ENCODE data around the gene PCYT1B. TPM values are rescaled to one million over a fixed set of nuclear protein-coding genes. Genes with fewer than 3 reads are reported as not detected.

The PCYT1B gene
- total and polyA plus RNA-seq, 2 experiments from 2014 or later = 5.8 to 14.6 TPM

DNA sequence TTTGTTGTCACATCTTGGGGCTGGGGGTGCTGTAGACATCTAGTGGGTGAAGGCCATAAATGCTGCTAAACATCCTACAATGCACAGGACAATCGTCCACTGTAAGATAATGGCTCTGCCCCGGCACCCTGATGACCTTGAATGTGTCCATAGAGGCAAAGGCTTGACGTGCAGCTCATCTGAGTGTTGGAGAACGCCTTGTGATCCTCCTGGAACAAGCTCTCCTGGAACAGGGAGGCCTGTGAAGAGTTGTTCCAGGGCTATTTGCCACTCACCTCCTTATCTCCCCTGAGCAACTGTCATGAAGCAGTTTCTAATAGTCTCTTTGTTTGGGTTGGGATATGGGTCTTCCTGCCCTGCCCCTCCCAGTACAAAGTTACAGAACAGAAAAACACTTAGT lies 15.2 kb upstream of the PCYT1B start:
- peaks cover 13% of the 10 kb centered on the region for H3K4me1 ChIP-seq (ENCODE audit: insufficient read depth)
- no peak overlapping the region for H3K4me3 Mint-ChIP-seq
- H2AFZ ChIP-seq = no peak overlapping the region
- ATAC-seq (no peak), DNase-seq (ENCODE audit: low spot score) (no peak)
- no peaks in the 10 kb centered on the region for H3K36me3 Mint-ChIP-seq (ENCODE audit: low read depth)
- no peaks in the 10 kb centered on the region for H3K9me3 Mint-ChIP-seq
- H3K79me2 ChIP-seq (replicated peaks; ENCODE audit: insufficient read depth) = no peaks in the 10 kb centered on the region
- no peaks in the 10 kb centered on the region for H3K27me3 ChIP-seq (ENCODE audit: insufficient read depth)
- H3K36me3 ChIP-seq (ENCODE audit: insufficient read depth) = no peaks in the 10 kb centered on the region
- H3K4me1 Mint-ChIP-seq = peaks cover 13% of the 10 kb centered on the region
- H3F3A ChIP-seq (replicated peaks; ENCODE audit: low read depth) = no peaks in the 10 kb centered on the region
- H4K20me1 ChIP-seq (replicated peaks; ENCODE audit: insufficient read depth) = no peaks in the 10 kb centered on the region
- no peak overlapping the region for H3K27ac ChIP-seq (ENCODE audit: low read depth)
- no peak overlapping the region for H3K27ac Mint-ChIP-seq
- TF ChIP-seq ZNF114 (CRISPR knock-in tag; IDR thresholded peaks at IDR 0.05) = no peak
- no peak for TF ChIP-seq STAT1 (IDR thresholded peaks at IDR 0.05; ENCODE audit: unreplicated experiment)
- no peak for TF ChIP-seq NANOG (IDR thresholded peaks at IDR 0.05; ENCODE audit: borderline replicate concordance)
- TF ChIP-seq, protein P1, sequence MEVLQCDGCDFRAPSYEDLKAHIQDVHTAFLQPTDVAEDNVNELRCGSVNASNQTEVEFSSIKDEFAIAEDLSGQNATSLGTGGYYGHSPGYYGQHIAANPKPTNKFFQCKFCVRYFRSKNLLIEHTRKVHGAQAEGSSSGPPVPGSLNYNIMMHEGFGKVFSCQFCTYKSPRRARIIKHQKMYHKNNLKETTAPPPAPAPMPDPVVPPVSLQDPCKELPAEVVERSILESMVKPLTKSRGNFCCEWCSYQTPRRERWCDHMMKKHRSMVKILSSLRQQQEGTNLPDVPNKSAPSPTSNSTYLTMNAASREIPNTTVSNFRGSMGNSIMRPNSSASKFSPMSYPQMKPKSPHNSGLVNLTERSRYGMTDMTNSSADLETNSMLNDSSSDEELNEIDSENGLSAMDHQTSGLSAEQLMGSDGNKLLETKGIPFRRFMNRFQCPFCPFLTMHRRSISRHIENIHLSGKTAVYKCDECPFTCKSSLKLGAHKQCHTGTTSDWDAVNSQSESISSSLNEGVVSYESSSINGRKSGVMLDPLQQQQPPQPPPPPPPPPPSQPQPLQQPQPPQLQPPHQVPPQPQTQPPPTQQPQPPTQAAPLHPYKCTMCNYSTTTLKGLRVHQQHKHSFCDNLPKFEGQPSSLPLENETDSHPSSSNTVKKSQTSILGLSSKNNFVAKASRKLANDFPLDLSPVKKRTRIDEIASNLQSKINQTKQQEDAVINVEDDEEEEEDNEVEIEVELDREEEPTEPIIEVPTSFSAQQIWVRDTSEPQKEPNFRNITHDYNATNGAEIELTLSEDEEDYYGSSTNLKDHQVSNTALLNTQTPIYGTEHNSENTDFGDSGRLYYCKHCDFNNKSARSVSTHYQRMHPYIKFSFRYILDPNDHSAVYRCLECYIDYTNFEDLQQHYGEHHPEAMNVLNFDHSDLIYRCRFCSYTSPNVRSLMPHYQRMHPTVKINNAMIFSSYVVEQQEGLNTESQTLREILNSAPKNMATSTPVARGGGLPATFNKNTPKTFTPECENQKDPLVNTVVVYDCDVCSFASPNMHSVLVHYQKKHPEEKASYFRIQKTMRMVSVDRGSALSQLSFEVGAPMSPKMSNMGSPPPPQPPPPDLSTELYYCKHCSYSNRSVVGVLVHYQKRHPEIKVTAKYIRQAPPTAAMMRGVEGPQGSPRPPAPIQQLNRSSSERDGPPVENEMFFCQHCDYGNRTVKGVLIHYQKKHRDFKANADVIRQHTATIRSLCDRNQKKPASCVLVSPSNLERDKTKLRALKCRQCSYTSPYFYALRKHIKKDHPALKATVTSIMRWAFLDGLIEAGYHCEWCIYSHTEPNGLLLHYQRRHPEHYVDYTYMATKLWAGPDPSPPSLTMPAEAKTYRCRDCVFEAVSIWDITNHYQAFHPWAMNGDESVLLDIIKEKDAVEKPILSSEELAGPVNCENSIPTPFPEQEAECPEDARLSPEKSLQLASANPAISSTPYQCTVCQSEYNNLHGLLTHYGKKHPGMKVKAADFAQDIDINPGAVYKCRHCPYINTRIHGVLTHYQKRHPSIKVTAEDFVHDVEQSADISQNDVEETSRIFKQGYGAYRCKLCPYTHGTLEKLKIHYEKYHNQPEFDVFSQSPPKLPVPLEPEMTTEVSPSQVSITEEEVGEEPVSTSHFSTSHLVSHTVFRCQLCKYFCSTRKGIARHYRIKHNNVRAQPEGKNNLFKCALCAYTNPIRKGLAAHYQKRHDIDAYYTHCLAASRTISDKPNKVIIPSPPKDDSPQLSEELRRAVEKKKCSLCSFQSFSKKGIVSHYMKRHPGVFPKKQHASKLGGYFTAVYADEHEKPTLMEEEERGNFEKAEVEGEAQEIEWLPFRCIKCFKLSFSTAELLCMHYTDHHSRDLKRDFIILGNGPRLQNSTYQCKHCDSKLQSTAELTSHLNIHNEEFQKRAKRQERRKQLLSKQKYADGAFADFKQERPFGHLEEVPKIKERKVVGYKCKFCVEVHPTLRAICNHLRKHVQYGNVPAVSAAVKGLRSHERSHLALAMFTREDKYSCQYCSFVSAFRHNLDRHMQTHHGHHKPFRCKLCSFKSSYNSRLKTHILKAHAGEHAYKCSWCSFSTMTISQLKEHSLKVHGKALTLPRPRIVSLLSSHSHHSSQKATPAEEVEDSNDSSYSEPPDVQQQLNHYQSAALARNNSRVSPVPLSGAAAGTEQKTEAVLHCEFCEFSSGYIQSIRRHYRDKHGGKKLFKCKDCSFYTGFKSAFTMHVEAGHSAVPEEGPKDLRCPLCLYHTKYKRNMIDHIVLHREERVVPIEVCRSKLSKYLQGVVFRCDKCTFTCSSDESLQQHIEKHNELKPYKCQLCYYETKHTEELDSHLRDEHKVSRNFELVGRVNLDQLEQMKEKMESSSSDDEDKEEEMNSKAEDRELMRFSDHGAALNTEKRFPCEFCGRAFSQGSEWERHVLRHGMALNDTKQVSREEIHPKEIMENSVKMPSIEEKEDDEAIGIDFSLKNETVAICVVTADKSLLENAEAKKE (CRISPR knock-in tag; IDR thresholded peaks at IDR 0.05) = no peak
- no peak for TF ChIP-seq EZH2phosphoT487 (IDR thresholded peaks at IDR 0.05; ENCODE audit: unreplicated experiment)
- TF ChIP-seq, protein P2, sequence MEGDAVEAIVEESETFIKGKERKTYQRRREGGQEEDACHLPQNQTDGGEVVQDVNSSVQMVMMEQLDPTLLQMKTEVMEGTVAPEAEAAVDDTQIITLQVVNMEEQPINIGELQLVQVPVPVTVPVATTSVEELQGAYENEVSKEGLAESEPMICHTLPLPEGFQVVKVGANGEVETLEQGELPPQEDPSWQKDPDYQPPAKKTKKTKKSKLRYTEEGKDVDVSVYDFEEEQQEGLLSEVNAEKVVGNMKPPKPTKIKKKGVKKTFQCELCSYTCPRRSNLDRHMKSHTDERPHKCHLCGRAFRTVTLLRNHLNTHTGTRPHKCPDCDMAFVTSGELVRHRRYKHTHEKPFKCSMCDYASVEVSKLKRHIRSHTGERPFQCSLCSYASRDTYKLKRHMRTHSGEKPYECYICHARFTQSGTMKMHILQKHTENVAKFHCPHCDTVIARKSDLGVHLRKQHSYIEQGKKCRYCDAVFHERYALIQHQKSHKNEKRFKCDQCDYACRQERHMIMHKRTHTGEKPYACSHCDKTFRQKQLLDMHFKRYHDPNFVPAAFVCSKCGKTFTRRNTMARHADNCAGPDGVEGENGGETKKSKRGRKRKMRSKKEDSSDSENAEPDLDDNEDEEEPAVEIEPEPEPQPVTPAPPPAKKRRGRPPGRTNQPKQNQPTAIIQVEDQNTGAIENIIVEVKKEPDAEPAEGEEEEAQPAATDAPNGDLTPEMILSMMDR (conservative IDR thresholded peaks at IDR 0.05; ENCODE audit: low read depth in 2 of 2) = no peak
- TF ChIP-seq EZH2 (IDR thresholded peaks at IDR 0.05; ENCODE audit: low read depth, unreplicated experiment) = no peak
- TF ChIP-seq, protein P3, sequence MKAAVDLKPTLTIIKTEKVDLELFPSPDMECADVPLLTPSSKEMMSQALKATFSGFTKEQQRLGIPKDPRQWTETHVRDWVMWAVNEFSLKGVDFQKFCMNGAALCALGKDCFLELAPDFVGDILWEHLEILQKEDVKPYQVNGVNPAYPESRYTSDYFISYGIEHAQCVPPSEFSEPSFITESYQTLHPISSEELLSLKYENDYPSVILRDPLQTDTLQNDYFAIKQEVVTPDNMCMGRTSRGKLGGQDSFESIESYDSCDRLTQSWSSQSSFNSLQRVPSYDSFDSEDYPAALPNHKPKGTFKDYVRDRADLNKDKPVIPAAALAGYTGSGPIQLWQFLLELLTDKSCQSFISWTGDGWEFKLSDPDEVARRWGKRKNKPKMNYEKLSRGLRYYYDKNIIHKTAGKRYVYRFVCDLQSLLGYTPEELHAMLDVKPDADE (IDR thresholded peaks at IDR 0.05) = no peak
- TF ChIP-seq ZNF331 (CRISPR knock-in tag; IDR thresholded peaks at IDR 0.05; ENCODE audit: low read depth) = no peak
- TF ChIP-seq POLR2AphosphoS5 (IDR thresholded peaks at IDR 0.05; ENCODE audit: low read depth) = no peak
- no peak for TF ChIP-seq JUNB (IDR thresholded peaks at IDR 0.05; ENCODE audit: unreplicated experiment)
- TF ChIP-seq, protein P4, sequence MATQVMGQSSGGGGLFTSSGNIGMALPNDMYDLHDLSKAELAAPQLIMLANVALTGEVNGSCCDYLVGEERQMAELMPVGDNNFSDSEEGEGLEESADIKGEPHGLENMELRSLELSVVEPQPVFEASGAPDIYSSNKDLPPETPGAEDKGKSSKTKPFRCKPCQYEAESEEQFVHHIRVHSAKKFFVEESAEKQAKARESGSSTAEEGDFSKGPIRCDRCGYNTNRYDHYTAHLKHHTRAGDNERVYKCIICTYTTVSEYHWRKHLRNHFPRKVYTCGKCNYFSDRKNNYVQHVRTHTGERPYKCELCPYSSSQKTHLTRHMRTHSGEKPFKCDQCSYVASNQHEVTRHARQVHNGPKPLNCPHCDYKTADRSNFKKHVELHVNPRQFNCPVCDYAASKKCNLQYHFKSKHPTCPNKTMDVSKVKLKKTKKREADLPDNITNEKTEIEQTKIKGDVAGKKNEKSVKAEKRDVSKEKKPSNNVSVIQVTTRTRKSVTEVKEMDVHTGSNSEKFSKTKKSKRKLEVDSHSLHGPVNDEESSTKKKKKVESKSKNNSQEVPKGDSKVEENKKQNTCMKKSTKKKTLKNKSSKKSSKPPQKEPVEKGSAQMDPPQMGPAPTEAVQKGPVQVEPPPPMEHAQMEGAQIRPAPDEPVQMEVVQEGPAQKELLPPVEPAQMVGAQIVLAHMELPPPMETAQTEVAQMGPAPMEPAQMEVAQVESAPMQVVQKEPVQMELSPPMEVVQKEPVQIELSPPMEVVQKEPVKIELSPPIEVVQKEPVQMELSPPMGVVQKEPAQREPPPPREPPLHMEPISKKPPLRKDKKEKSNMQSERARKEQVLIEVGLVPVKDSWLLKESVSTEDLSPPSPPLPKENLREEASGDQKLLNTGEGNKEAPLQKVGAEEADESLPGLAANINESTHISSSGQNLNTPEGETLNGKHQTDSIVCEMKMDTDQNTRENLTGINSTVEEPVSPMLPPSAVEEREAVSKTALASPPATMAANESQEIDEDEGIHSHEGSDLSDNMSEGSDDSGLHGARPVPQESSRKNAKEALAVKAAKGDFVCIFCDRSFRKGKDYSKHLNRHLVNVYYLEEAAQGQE (IDR thresholded peaks at IDR 0.05; ENCODE audit: unreplicated experiment) = no peak
- no peak for TF ChIP-seq CREB1 (CRISPR knock-in tag; IDR thresholded peaks at IDR 0.05; ENCODE audit: low read depth)
- H3K27me3 Mint-ChIP-seq (ENCODE audit: insufficient read depth, low read depth, poor library complexity) = no peaks in the 10 kb centered on the region
- no peak overlapping the region for H3K4me2 ChIP-seq
- no peaks in the 10 kb centered on the region for H3K9me2 ChIP-seq (ENCODE audit: insufficient read depth)
- no peak overlapping the region for H3K4me3 ChIP-seq

All from GM23338 (cell line).